ENCODE results near the gene TBX3.

DNA sequence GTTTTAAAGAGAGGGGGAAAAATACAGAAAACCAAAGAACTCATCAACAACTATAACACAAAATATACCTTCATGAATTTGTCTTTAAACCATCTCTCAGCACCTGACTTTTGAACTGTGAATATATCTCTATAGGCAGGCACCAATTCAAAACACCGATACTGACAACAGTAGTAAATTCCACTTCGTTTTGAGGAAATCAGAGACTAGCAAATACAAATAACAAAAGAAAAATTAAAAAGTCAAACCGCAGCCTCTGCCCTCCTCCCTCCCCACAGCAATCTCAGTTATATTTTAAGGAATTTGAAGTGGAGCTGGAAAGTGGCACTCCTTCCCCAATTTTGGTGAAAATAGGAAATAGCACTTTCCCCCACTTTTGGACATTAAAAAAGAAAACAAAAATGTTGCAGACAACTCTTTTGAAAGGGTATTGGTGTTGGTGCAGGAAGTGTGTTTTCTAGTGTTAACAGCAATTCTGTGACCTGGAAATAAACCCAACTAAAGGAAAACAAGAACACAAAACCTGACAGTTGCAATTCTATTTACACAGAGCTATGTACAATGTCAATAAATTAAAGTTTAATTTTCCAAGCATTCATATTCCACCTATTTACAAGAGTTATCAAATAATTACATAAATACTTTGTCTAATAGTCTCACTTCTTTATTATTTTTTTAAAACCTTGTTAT is 13.5 kb downstream of the TBX3 start:
- TF ChIP-seq CTCF (conservative IDR thresholded peaks at IDR 0.05; ENCODE audit: low read length) (no peak), EZH2phosphoT487 (IDR thresholded peaks at IDR 0.05; ENCODE audit: borderline replicate concordance, low read depth, low read length) (no peak)

Data from OCI-LY7 (cell line).